Spleen (tissue), 13 donors: ENCODE results near the gene NRK. TPM values are rescaled to one million over a fixed set of nuclear protein-coding genes. Genes with fewer than 3 reads are reported as not detected.
"Not testable (repeated sequence)": the region's sequence is repeated elsewhere in the genome, so short reads cannot be mapped to it uniquely, and the experiment has no call there.

Experiments
- DNase-seq: peaks from one replicate; pipeline ENCODE4 v3.0.0-alpha.2; 2020
- H3K27ac ChIP-seq, 8 donors: fragments of 200-600 bp; sonication (generic) in 7 of 8; 1 replicate in 4 of 8; 2 replicates in 4 of 8; pipeline versions ENCODE4 v1.5.0 to v1.8.0; 2016 to 2021; ENCODE audit warnings: inconsistent platforms in 4 of 8, mild to moderate bottlenecking in 4 of 8, moderate library complexity in 1 of 8
- H3K27me3 ChIP-seq, 7 donors: fragments of 200-600 bp; sonication (generic) in 6 of 7; replicated peaks in 1 of 7; 1 replicate in 4 of 7; 2 replicates in 3 of 7; pipeline versions ENCODE4 v1.5.0 to v1.8.0; 2016 to 2021; ENCODE audit warnings: inconsistent platforms in 3 of 7, mild to moderate bottlenecking in 1 of 7
- H3K36me3 ChIP-seq, 6 donors: fragments of 200-600 bp; sonication (generic) in 5 of 6; 1 replicate in 4 of 6; 2 replicates in 2 of 6; pipeline versions ENCODE4 v1.5.0 to v1.8.0; 2016 to 2021; ENCODE audit warnings: inconsistent platforms in 2 of 6
- H3K4me1 ChIP-seq, 6 donors: fragments of 200-600 bp; sonication (generic) in 5 of 6; 1 replicate in 3 of 6; 2 replicates in 3 of 6; pipeline versions ENCODE4 v1.5.0 to v1.8.0; 2016 to 2021; ENCODE audit warnings: inconsistent platforms in 3 of 6
- H3K4me3 ChIP-seq, 8 donors: fragments of 200-600 bp; sonication (generic) in 7 of 8; 1 replicate in 4 of 8; 2 replicates in 4 of 8; pipeline versions ENCODE4 v1.5.0 to v1.8.0; 2016 to 2021; ENCODE audit warnings: inconsistent platforms in 4 of 8, mild to moderate bottlenecking in 4 of 8, moderate library complexity in 2 of 8
- H3K9me3 ChIP-seq, 8 donors: fragments of 200-600 bp; sonication (generic) in 7 of 8; 1 replicate in 4 of 8; 2 replicates in 4 of 8; pipeline versions ENCODE4 v1.5.0 to v1.8.0; 2016 to 2021; ENCODE audit warnings: inconsistent platforms in 4 of 8
- POLR2A ChIP-seq, 3 donors: fragments of 450-650 bp; IDR thresholded peaks; one replicate each; pipeline ENCODE4 v1.5.1; 2017; ENCODE audit warnings: antibody characterized with exemption in 3 of 3, mild to moderate bottlenecking in 1 of 3
- POLR2AphosphoS5 ChIP-seq, 3 donors: sonication (generic); formaldehyde crosslinking; IDR thresholded peaks; one replicate each; pipeline ENCODE4 v1.5.1; 2017; ENCODE audit warnings: antibody characterized with exemption in 3 of 3
- WGBS, 5 donors: extraction: QIAGEN DNeasy Blood & Tissue Kit in 3 of 5; methylation state at CpG; one replicate each; pipeline versions ENCODE4 v1.1.5 to v1.1.7; 2013 to 2018; 5-methylcytosine and 5-hydroxymethylcytosine counted together
- intact Hi-C: fragments of 100-400 bp; cut with DNase I; formaldehyde crosslinking; loops from one replicate; pipeline ENCODE4 v1.15.0; 2023; ENCODE audit warnings: low total_unique reads
- long read RNA-seq, 2 donors: transcript quantifications; one replicate each; lab custom pipeline, GENCODE V29; 2026
- polyA plus RNA-seq, 3 donors: library from polyadenylated mRNA; stranded (reverse); fragments of 200-250 nt; gene quantifications; one replicate each; pipeline ENCODE4 v1.2.1, GENCODE V29; 2013
- total RNA-seq, 7 donors: library from RNA; depleted of rRNA in 3 of 7; stranded (reverse); fragments of >200 nt in 3 of 7; fragmentation: NEBNext Ultra II Directional in 4 of 7; extraction: Animal tissue kit (Norgen Biotek cat#: 25700) in 4 of 7; gene quantifications; one replicate each; pipeline versions ENCODE4 v1.1.0 to v1.2.1, GENCODE V29; 2016 to 2021
- TF ChIP-seq, protein P1 (sequence below), 11 experiments: fragments of 200-600 bp in 7 of 11; fragments of 450-650 bp in 4 of 11; sonication (generic) in 4 of 11; IDR thresholded peaks in 8 of 11; conservative IDR thresholded peaks in 3 of 11; 1 replicate in 7 of 11; 2 replicates in 4 of 11; pipeline versions ENCODE4 v1.4.0 to v1.8.0; 2016 to 2021; ENCODE audit warnings: antibody characterized with exemption in 11 of 11, inconsistent platforms in 4 of 11, mild to moderate bottlenecking in 1 of 11
- donor health status: healthy with polysubstance abuse.
- donor health status: DM: no; HTN: no; CAD: no; lungs with moderate emphysema.
- donor health status: DM: no; HTN: no; CAD: no.
- donor health status: Bipolar disorder and iron deficiency.
- donor health status: healthy.
- donor health status: DM: no; HTN: no; CAD: no.
- donor health status: DM: yes; HTN: yes; CAD: no.

Gene NRK
- total RNA-seq (under 1 TPM in 1 of 7 donors, not detected in 6; 0.13 TPM), polyA plus RNA-seq (under 1 TPM in 1 of 3 donors, not detected in 2; 0.02 TPM)
- long read RNA-seq, donor 1, result 0 reads
- long read RNA-seq, donor 2, result 0 reads

GRCh38 chrX:105822138-105823091, at the start of gene NRK:
Gene NRK (plus strand): TSS chrX:105822539. CDS start chrX:105822846, 307 bp downstream.
- Histone ChIP-seq H3K27me3 (peaks cover 0 to 48% (median 25%) of the 10 kb centered on the region in 7 donors), H3K9me3 (no peaks in the 10 kb centered on the region), H3K4me3 (peak within 1 kb of the TSS in 1 of 8 donors; percentile 32), H3K4me1 (no peaks in the 10 kb centered on the region), H3K27ac (no peak within 1 kb of the TSS), H3K36me3 (no peaks in the 10 kb centered on the region)
- intact Hi-C loops, result no loop called here
- TF ChIP-seq POLR2AphosphoS5 (IDR thresholded peaks at IDR 0.05) (no peak), POLR2A (IDR thresholded peaks at IDR 0.05) (no peak)
- TF ChIP-seq, protein P1, sequence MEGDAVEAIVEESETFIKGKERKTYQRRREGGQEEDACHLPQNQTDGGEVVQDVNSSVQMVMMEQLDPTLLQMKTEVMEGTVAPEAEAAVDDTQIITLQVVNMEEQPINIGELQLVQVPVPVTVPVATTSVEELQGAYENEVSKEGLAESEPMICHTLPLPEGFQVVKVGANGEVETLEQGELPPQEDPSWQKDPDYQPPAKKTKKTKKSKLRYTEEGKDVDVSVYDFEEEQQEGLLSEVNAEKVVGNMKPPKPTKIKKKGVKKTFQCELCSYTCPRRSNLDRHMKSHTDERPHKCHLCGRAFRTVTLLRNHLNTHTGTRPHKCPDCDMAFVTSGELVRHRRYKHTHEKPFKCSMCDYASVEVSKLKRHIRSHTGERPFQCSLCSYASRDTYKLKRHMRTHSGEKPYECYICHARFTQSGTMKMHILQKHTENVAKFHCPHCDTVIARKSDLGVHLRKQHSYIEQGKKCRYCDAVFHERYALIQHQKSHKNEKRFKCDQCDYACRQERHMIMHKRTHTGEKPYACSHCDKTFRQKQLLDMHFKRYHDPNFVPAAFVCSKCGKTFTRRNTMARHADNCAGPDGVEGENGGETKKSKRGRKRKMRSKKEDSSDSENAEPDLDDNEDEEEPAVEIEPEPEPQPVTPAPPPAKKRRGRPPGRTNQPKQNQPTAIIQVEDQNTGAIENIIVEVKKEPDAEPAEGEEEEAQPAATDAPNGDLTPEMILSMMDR (IDR thresholded peaks at IDR 0.05 in 8 of 11, conservative IDR thresholded peaks at IDR 0.05 in 3 of 11), result no peak
- WGBS, 5 donors, result 5 to 40% (median 11%) methylated on average over 36 to 76 of the region's 76 CpGs
- DNase-seq, result peak; percentile 60

DNA sequence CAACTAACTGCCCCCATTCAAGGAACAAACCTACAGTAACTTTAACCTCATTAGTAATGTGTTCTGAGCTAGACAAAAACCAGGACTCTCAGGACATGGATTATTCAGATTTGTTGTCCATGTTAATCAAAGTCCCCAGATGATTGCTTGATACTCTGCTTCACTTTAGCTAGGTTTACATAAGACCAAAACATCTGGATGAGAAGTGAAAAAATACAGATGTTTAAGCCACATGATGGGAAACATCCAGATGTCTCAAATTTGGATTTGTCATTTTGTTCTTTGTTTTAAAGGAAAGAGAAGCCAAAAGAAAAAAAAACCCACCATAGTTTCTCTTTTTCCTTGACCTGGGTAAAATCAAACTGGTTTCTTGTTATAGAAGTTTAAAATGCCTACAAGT, 48.5 kb upstream of the NRK start:
- no peak for TF ChIP-seq POLR2A (IDR thresholded peaks at IDR 0.05)
- no peak for TF ChIP-seq POLR2AphosphoS5 (IDR thresholded peaks at IDR 0.05)
- TF ChIP-seq, protein P1 (IDR thresholded peaks at IDR 0.05 in 8 of 11, conservative IDR thresholded peaks at IDR 0.05 in 3 of 11), result no peak
- no peak overlapping the region for H3K4me3 ChIP-seq
- H3K36me3 ChIP-seq, result no peaks in the 10 kb centered on the region
- peaks cover 0 to 4% (median 0%) of the 10 kb centered on the region in 7 donors for H3K27me3 ChIP-seq
- H3K9me3 ChIP-seq, result no peaks in the 10 kb centered on the region
- H3K4me1 ChIP-seq, result no peaks in the 10 kb centered on the region
- no peak for DNase-seq
- H3K27ac ChIP-seq, result no peak overlapping the region
- intact Hi-C loops, result no loop called here

DNA sequence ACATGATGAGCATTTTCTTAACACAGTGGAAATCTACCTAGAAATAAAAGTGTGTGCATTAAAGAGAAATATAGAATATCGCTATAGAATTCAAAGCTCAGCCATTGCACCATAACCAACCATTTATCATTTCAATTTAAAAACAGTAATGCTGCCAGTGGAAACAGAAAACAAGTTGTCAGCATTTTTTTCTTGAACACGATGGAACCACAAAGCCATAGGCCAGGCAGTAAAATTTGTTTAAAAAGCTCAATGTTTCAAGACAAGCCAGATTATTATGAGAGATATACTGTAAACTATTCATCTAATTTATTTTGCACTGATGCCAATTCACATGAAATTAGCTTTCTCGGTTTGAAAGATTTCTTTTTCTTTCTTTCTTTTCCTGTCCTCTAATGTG, 46.7 kb upstream of the NRK start:
- intact Hi-C loops, result no loop called here
- TF ChIP-seq POLR2A (IDR thresholded peaks at IDR 0.05) (no peak), POLR2AphosphoS5 (IDR thresholded peaks at IDR 0.05) (no peak)
- TF ChIP-seq, protein P1 (IDR thresholded peaks at IDR 0.05 in 8 of 11, conservative IDR thresholded peaks at IDR 0.05 in 3 of 11), result no peak
- Histone ChIP-seq H3K9me3 (no peaks in the 10 kb centered on the region), H3K36me3 (no peaks in the 10 kb centered on the region), H3K4me3 (no peak overlapping the region), H3K4me1 (no peaks in the 10 kb centered on the region), H3K27me3 (peaks cover 0 to 4% (median 0%) of the 10 kb centered on the region in 7 donors), H3K27ac (no peak overlapping the region)
- 62 to 82% (median 74%) methylated on average over 3 of the region's 3 CpGs for WGBS, 5 donors
- no peak for DNase-seq

- Histone ChIP-seq H3K36me3 (no peaks in the 10 kb centered on the region), H3K4me1 (no peaks in the 10 kb centered on the region), H3K9me3 (no peaks in the 10 kb centered on the region), H3K27ac (no peak overlapping the region), H3K4me3 (no peak overlapping the region), H3K27me3 (no peaks in the 10 kb centered on the region)
- WGBS, 5 donors, result 57 to 100% (median 75%) methylated on average over 1 of the region's 1 CpG
- intact Hi-C loops, result no loop called here
- TF ChIP-seq POLR2AphosphoS5 (IDR thresholded peaks at IDR 0.05) (no peak), POLR2A (IDR thresholded peaks at IDR 0.05) (no peak)
- TF ChIP-seq, protein P1 (IDR thresholded peaks at IDR 0.05 in 8 of 11, conservative IDR thresholded peaks at IDR 0.05 in 3 of 11), result no peak
- DNase-seq, result no peak
Observed at GRCh38 chrX:105781804-105782203, 40.5 kb upstream of the NRK start.

GRCh38 chrX:105796877-105797276, 25.5 kb upstream of the NRK start:
- DNase-seq, result peak; percentile 28
- intact Hi-C loops, H3K4me3 ChIP-seq, H3K27ac ChIP-seq, H3K4me1 ChIP-seq, H3K27me3 ChIP-seq, H3K36me3 ChIP-seq, H3K9me3 ChIP-seq: not testable (repeated sequence)
- 79 to 96% (median 91%) methylated on average over 16 to 26 of the region's 26 CpGs for WGBS, 5 donors
